Heart left ventricle (tissue), 16 donors: Measurements from ENCODE around the gene NUP62. TPM values are rescaled to one million over a fixed set of nuclear protein-coding genes. Genes with fewer than 3 reads are reported as not detected.

Source experiments
- ATAC-seq, 4 donors: fragments of 200-7000 bp; cut with Tn5 transposase; one replicate each; pipeline ENCODE4 v1.9.1; 2020 to 2022; ENCODE audit warnings: moderate library complexity in 4 of 4, mild to moderate bottlenecking in 3 of 4, moderate number of reproducible peaks in 1 of 4
- DNase-seq, 5 donors: peaks; one replicate each; pipeline ENCODE4 v3.0.0-alpha.2; 2020
- H3K27ac ChIP-seq, 12 donors: fragments of 200-600 bp; sonication (generic) in 4 of 12; one replicate each; pipeline versions ENCODE4 v1.5.0 to v1.8.0; 2016 to 2022; ENCODE audit warnings: mild to moderate bottlenecking in 2 of 12
- H3K27me3 ChIP-seq, 9 donors: fragments of 200-600 bp; sonication (generic) in 2 of 9; one replicate each; pipeline versions ENCODE4 v1.5.1 to v1.8.0; 2016 to 2022; ENCODE audit warnings: mild to moderate bottlenecking in 3 of 9
- H3K36me3 ChIP-seq, 9 donors: fragments of 200-600 bp; sonication (generic) in 2 of 9; one replicate each; pipeline versions ENCODE4 v1.5.0 to v1.8.0; 2018 to 2022; ENCODE audit warnings: mild to moderate bottlenecking in 2 of 9
- H3K4me1 ChIP-seq, 12 donors: fragments of 200-600 bp; sonication (generic) in 4 of 12; one replicate each; pipeline versions ENCODE4 v1.5.0 to v1.8.0; 2016 to 2022; ENCODE audit warnings: mild to moderate bottlenecking in 3 of 12
- H3K4me3 ChIP-seq, 12 donors: fragments of 200-600 bp; sonication (generic) in 4 of 12; one replicate each; pipeline versions ENCODE4 v1.5.0 to v1.8.0; 2017 to 2022; ENCODE audit warnings: mild to moderate bottlenecking in 9 of 12, moderate library complexity in 4 of 12
- H3K9me3 ChIP-seq, 12 donors: fragments of 200-600 bp; sonication (generic) in 4 of 12; one replicate each; pipeline versions ENCODE4 v1.5.0 to v1.8.0; 2016 to 2022; ENCODE audit warnings: mild to moderate bottlenecking in 1 of 12
- POLR2A ChIP-seq, 2 donors: fragments of 450-650 bp; IDR thresholded peaks; one replicate each; pipeline ENCODE4 v1.6.1; 2017; ENCODE audit warnings: antibody characterized with exemption in 2 of 2, mild to moderate bottlenecking in 2 of 2, moderate library complexity in 2 of 2
- WGBS, 4 donors: extraction: QIAGEN DNeasy Blood & Tissue Kit in 2 of 4; methylation state at CpG; one replicate each; pipeline versions ENCODE4 v1.1.5 to v1.1.7; 2013 to 2018; 5-methylcytosine and 5-hydroxymethylcytosine counted together
- intact Hi-C, 10 donors: fragments of 100-400 bp; cut with DNase I; formaldehyde crosslinking; loops; one replicate each; pipeline versions ENCODE4 v1.11.1 to v1.14.2; 2022
- polyA plus RNA-seq, 2 donors: library from polyadenylated mRNA; stranded (reverse); fragments of 200-250 nt; gene quantifications; one replicate each; pipeline ENCODE4 v1.2.3, GENCODE V29; 2013
- total RNA-seq, 9 donors: library from RNA; depleted of rRNA in 2 of 9; stranded (reverse); fragments of >200 nt in 2 of 9; fragmentation: NEBNext Ultra II Directional in 3 of 9; extraction: Animal tissue kit (Norgen Biotek cat#: 25700) in 3 of 9; gene quantifications; one replicate each; pipeline versions ENCODE4 v1.1.0 to v1.2.4, GENCODE V29; 2016 to 2023
- TF ChIP-seq, protein P1 (sequence below), 12 donors: fragments of 200-600 bp; sonication (generic) in 4 of 12; IDR thresholded peaks; one replicate each; pipeline versions ENCODE4 v1.5.0 to v1.8.0; 2018 to 2022; ENCODE audit warnings: antibody characterized with exemption in 12 of 12, mild to moderate bottlenecking in 5 of 12
- donor health status: ischemic (EF 13 %, LVEDD 7.1; RV severe dilation, severe dysfunction).
- donor health status: healthy with polysubstance abuse.
- donor health status: DM: no; HTN: yes; CAD: no.
- donor health status: DM: no; HTN: no; CAD: no.
- donor health status: ischemic (EF 25% LVEDD 6.9; RV normal size, moderate dysfunction).
- donor health status: ischemic (EF 25% LVEDD 5.7; RV mildly dilated, moderate dysfunction).
- donor health status: healthy.
- donor health status: DM: yes; HTN: yes; CAD: no.
- donor health status: ischemic (EF 35%, LVEDD 5.7; RV mildly dilated, moderate dysfunction).
- donor health status: nonischemic (EF 11% LVEDD 7.7; RV severe dilation, severe dysfunction).
- donor health status: DM: yes; HTN: yes; CAD: no.
- donor health status: PGD.
- donor health status: ischemic (EF 29% LVEDD 5.4; RV normal size, mild dysfunction).
- donor health status: nonischemic (EF 23%, LVEDD 6.1; RV moderate dilation, normal function).

NUP62 gene
- total and polyA plus RNA-seq, 11 donors, result 14.0 to 61.9 (median 33.0) TPM

DNA sequence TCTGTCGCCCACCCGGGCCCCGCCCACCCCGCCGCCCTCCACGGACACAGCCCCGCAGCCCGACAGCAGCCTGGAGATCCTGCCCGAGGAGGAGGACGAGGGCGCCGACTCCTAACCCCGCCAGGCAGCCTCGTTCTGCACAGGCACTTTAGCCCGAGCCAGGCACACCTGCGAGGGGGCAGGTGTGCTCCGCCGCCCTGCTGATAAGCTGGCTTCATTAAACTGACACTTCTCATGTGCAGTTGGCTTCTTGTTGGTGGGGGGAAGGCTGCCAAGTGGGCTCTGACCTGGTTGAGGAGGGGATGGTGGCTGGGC lies 40.8 kb downstream of the NUP62 start:
- Histone ChIP-seq H3K36me3 (peaks cover 6 to 47% (median 32%) of the 10 kb centered on the region in 9 donors), H3K27me3 (peaks cover 0 to 11% (median 0%) of the 10 kb centered on the region in 9 donors), H3K27ac (no peak overlapping the region), H3K4me1 (peaks cover 0 to 23% (median 11%) of the 10 kb centered on the region in 12 donors), H3K9me3 (no peaks in the 10 kb centered on the region), H3K4me3 (no peak overlapping the region)
- intact Hi-C loops, result no loop called here
- ATAC-seq, result no peak
- WGBS, 4 donors, result 81 to 92% (median 89%) methylated on average over 13 to 18 of the region's 18 CpGs
- DNase-seq, result peak in 1 of 5 donors; percentile 49
- no peak for TF ChIP-seq POLR2A (IDR thresholded peaks at IDR 0.05)
- TF ChIP-seq, protein P1, sequence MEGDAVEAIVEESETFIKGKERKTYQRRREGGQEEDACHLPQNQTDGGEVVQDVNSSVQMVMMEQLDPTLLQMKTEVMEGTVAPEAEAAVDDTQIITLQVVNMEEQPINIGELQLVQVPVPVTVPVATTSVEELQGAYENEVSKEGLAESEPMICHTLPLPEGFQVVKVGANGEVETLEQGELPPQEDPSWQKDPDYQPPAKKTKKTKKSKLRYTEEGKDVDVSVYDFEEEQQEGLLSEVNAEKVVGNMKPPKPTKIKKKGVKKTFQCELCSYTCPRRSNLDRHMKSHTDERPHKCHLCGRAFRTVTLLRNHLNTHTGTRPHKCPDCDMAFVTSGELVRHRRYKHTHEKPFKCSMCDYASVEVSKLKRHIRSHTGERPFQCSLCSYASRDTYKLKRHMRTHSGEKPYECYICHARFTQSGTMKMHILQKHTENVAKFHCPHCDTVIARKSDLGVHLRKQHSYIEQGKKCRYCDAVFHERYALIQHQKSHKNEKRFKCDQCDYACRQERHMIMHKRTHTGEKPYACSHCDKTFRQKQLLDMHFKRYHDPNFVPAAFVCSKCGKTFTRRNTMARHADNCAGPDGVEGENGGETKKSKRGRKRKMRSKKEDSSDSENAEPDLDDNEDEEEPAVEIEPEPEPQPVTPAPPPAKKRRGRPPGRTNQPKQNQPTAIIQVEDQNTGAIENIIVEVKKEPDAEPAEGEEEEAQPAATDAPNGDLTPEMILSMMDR (IDR thresholded peaks at IDR 0.05), result no peak

DNA sequence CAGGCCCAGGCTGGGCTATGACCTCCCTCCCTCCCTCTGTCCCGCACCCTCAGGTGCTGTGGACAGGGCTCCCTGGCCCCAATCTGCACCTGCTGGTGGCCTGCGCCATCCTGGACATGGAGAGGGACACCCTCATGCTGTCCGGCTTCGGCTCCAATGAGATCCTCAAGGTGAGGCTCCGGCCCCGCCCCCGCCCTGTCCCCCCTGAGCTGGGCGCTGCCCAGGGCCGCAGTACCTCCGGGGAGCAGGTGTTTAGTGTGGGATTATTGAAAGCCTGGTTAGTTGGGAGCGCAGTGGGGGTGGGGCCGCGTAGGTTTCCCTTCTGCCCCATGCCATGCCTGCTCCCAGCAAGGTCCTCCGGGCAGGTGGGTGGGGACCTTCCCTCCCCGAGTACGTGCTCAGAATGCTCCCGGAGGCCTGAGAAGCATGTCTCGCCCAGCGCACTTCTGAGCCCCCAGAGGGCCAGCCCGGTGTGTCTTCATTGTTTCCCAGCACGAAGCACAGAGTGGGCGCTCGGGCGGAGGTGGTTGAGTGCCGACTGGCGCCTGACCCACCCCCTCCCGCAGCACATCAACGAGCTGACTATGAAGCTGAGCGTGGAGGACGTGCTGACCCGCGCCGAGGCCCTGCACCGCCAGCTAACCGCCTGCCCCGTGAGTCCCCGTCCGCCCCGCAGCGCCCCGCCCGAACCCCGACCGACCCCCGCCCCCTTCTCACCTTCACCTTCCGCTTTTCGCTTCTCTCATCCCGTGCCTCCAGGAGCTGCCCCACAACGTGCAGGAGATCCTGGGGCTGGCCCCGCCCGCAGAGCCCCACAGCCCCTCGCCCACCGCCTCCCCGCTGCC lies 41.4 kb downstream of the NUP62 start:
- Histone ChIP-seq H3K36me3 (peaks cover 6 to 53% (median 38%) of the 10 kb centered on the region in 9 donors), H3K27ac (no peak overlapping the region), H3K9me3 (no peaks in the 10 kb centered on the region), H3K4me1 (peaks cover 0 to 23% (median 11%) of the 10 kb centered on the region in 12 donors), H3K27me3 (peaks cover 0 to 9% (median 0%) of the 10 kb centered on the region in 9 donors), H3K4me3 (no peak overlapping the region)
- 68 to 88% (median 84%) methylated on average over 44 to 54 of the region's 54 CpGs for WGBS, 4 donors
- intact Hi-C loops, result no loop called here
- no peak for TF ChIP-seq POLR2A (IDR thresholded peaks at IDR 0.05)
- TF ChIP-seq, protein P1 (IDR thresholded peaks at IDR 0.05), result no peak
- peak in 1 of 5 donors; percentile 59 for DNase-seq
- ATAC-seq, result peak in 1 of 4 donors; percentile 3

DNA sequence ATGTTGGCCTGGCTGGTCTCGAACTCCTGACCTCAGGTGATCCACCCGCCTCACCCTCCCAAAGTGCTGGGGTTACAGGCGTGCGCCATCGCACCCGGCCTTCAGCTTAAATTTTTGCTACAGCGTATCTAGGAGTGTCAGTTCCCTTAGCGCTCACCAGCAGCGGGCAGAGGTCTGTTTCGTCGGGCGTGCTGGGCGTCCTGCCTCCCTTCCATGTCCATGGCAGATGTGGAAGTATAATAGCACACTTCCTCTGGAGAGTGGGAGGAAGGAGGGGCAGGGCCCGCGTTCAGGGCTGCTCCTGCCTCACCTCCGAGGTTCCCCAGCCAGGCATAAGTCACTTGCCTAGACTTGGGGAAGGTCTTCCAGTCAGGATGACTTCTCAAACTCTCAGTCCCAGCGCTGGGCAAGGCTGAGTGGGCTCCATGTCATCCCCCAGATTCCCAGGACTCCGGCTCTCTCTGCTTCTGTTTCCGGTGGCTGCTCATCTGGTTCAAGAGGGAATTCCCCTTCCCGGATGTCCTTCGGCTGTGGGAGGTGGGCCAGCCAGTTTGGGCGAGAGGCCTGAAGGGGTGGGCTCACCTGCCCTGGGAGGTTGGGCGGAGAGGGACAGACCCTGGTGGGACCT lies 42.2 kb downstream of the NUP62 start:
- intact Hi-C loops, result no loop called here
- no peaks in the 10 kb centered on the region for H3K9me3 ChIP-seq
- ATAC-seq, result peak in 1 of 4 donors; percentile 27
- H3K27ac ChIP-seq, result peak overlapping the region in 1 of 12 donors; percentile 30
- H3K4me1 ChIP-seq, result peaks cover 0 to 23% (median 11%) of the 10 kb centered on the region in 12 donors
- H3K36me3 ChIP-seq, result peaks cover 6 to 60% (median 46%) of the 10 kb centered on the region in 9 donors
- TF ChIP-seq, protein P1 (IDR thresholded peaks at IDR 0.05), result no peak
- no peak for TF ChIP-seq POLR2A (IDR thresholded peaks at IDR 0.05)
- peak overlapping the region in 1 of 12 donors; percentile 15 for H3K4me3 ChIP-seq
- no peak for DNase-seq
- H3K27me3 ChIP-seq, result peaks cover 0 to 7% (median 0%) of the 10 kb centered on the region in 9 donors
- 67 to 74% (median 70%) methylated on average over 19 to 23 of the region's 23 CpGs for WGBS, 4 donors

DNA sequence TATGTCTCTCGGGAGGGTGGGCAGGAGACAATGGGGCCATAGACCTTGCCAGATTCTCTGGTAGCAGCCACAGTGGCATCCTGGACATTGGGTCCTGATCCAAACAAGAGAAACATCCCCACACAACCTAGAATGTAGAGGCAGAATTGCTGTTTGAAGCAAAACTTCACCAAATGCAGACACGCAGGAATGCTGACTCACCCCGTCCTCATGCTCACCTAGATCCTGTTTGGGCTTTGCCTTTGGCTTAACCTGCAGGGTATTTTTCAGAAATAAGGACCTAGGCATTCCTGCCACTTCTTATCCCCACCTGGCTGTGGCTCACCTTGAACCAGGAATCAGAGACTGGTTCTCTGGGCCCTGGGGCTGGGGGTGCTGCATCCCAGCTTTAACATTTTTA lies 44.5 kb downstream of the NUP62 start:
- ATAC-seq (no peak), DNase-seq (no peak)
- Histone ChIP-seq H3K9me3 (no peaks in the 10 kb centered on the region), H3K4me1 (peaks cover 0 to 15% (median 3%) of the 10 kb centered on the region in 12 donors), H3K27me3 (peaks cover 0 to 3% (median 0%) of the 10 kb centered on the region in 9 donors), H3K27ac (no peak overlapping the region), H3K4me3 (no peak overlapping the region), H3K36me3 (peaks cover 8 to 84% (median 69%) of the 10 kb centered on the region in 9 donors)
- TF ChIP-seq, protein P1 (IDR thresholded peaks at IDR 0.05), result no peak
- TF ChIP-seq POLR2A (IDR thresholded peaks at IDR 0.05), result no peak
- intact Hi-C loops, result no loop called here
- WGBS, 4 donors, result 92 to 100% (median 95%) methylated on average over 2 to 3 of the region's 3 CpGs
